Transverse colon (tissue), 4 donors: ENCODE results near the gene SORL1-AS1.

Experiments used
- DNase-seq: peaks from one replicate; pipeline ENCODE4 v3.0.0-alpha.2; 2019
- H3K27ac ChIP-seq, 4 donors: fragments of 200-600 bp; sonication (generic); 2 replicates each; pipeline ENCODE4 v1.5.1; 2016 to 2018; ENCODE audit warnings: inconsistent platforms in 4 of 4
- H3K27me3 ChIP-seq: fragments of 200-600 bp; sonication (generic); 2 replicates; pipeline ENCODE4 v1.5.1; 2017; ENCODE audit warnings: inconsistent platforms
- H3K36me3 ChIP-seq, 4 donors: fragments of 200-600 bp; sonication (generic); 2 replicates each; pipeline ENCODE4 v1.5.1; 2017 to 2019; ENCODE audit warnings: inconsistent platforms in 4 of 4
- H3K4me1 ChIP-seq, 4 donors: fragments of 200-600 bp; sonication (generic); 2 replicates each; pipeline ENCODE4 v1.5.1; 2017 to 2020; ENCODE audit warnings: inconsistent platforms in 4 of 4
- H3K4me3 ChIP-seq, 4 donors: fragments of 200-600 bp; sonication (generic); 1 replicate in 1 of 4; 2 replicates in 3 of 4; pipeline versions ENCODE4 v1.5.1 to v1.6.1; 2017 to 2019; ENCODE audit warnings: inconsistent platforms in 4 of 4
- H3K9me3 ChIP-seq, 2 donors: fragments of 200-600 bp; sonication (generic); 2 replicates each; pipeline ENCODE4 v1.5.1; 2017 to 2019; ENCODE audit warnings: inconsistent platforms in 2 of 2
- CTCF ChIP-seq, 5 experiments: fragments of 200-600 bp in 3 of 5; fragments of 450-650 bp in 2 of 5; sonication (generic) in 3 of 5; IDR thresholded peaks; 1 replicate in 2 of 5; 2 replicates in 3 of 5; pipeline ENCODE4 v1.5.1; 2016 to 2017; ENCODE audit warnings: antibody characterized with exemption in 5 of 5, inconsistent platforms in 3 of 5, mild to moderate bottlenecking in 2 of 5, moderate library complexity in 1 of 5
- EP300 ChIP-seq: sonication (generic); formaldehyde crosslinking; IDR thresholded peaks from one replicate; pipeline ENCODE4 v1.6.1; 2017; ENCODE audit warnings: antibody characterized with exemption, low read depth
- POLR2A ChIP-seq: fragments of 450-650 bp; IDR thresholded peaks from one replicate; pipeline ENCODE4 v1.6.1; 2016; ENCODE audit warnings: antibody characterized with exemption, mild to moderate bottlenecking, moderate library complexity
- POLR2AphosphoS5 ChIP-seq, 3 donors: sonication (generic); formaldehyde crosslinking; IDR thresholded peaks; one replicate each; pipeline ENCODE4 v1.6.1; 2016; ENCODE audit warnings: antibody characterized with exemption in 3 of 3
- WGBS, 2 donors: methylation state at CpG; one replicate each; pipeline ENCODE4 v1.1.5; 2018; ENCODE audit warnings: low coverage in 1 of 2; 5-methylcytosine and 5-hydroxymethylcytosine counted together
- in situ Hi-C, 4 donors: fragments of 200-750 bp; cut with MboI; loops; one replicate each; pipeline versions ENCODE4 v1.15.0 to v1.15.1; 2017; ENCODE audit warnings: low sequenced_read_pairs in 3 of 4, low pct_ligation_motif_present in 1 of 4, low pct_unique_long_range_greater_than_20kb in 1 of 4
- intact Hi-C: fragments of 100-400 bp; cut with DNase I; formaldehyde crosslinking; loops from one replicate; pipeline ENCODE4 v1.15.1; 2023; ENCODE audit warnings: low total_unique reads

The SORL1-AS1 gene

DNA sequence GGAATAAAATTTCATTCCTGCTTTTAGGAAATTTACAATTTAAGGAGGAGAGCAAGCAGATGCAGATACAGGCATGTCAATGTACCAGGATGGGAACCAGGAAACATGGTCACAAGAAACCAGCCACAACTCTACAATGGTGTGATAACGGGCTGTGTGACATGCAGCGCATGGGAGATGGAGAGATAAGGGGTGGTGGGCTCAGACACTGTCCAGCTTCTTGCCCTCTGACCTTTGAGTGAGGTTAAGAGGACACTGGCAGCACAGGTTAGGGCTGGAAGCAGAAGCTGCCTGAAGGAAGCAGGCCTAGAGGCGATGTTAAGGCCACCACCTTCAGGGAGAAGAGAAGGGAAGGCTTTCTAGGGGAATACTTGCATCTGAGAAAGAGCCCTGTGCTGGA, 2.3 kb upstream of the SORL1-AS1 start:
- Histone ChIP-seq H3K36me3 (no peaks in the 10 kb centered on the region), H3K4me3 (no peak overlapping the region), H3K4me1 (peaks cover 6 to 36% (median 13%) of the 10 kb centered on the region in 4 donors), H3K9me3 (no peaks in the 10 kb centered on the region), H3K27me3 (no peaks in the 10 kb centered on the region), H3K27ac (no peak overlapping the region)
- intact Hi-C loops: no loop called here
- in situ Hi-C loops: no loop called here
- WGBS, 2 donors: 90% methylated on average over 3 of the region's 3 CpGs; no CpG with 5 or more reads in 1 of the 2 donors
- TF ChIP-seq EP300 (no peak), POLR2AphosphoS5 (IDR thresholded peaks at IDR 0.05) (no peak), POLR2A (no peak), CTCF (IDR thresholded peaks at IDR 0.05) (no peak)
- DNase-seq: no peak

DNA sequence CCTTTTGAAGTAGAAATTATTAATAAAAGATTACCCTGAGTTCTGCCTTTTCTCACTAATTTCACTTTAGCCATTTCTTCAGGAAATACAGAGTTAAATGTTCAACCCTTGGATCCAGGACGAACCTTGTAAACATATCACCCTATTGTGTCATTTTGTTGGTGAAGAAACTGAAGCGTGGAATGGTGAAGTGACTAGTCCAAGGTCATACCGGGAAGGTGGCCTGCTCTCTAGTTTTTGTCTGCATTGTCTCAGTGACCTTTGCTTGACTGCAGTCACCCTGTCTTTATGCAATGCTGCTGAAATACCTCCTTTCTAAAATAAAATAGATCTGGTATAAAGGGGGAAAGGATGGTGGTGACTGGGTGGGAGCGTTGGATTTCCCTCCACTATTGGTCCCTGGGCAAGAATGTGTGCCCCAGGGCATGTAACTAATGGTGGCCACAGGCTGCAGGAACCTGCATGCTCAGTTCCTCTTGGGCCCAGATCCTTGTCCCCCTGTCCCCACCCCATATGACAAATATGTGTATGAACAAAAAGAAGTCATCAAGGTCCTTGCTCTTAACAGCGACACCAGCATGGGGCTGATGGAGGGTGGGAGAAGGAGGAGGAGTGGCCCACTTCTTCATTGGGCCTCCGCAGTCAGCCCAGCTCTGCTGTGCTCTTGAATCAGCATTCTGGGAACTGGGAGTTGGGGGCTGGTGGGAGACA, 977 bp upstream of the SORL1-AS1 start:
- 51 to 70% methylated on average over 5 to 6 of the region's 6 CpGs for WGBS, 2 donors

GRCh38 chr11:121451986-121452608, 670 bp downstream of the SORL1-AS1 start, which contains the start of gene SORL1:
SORL1 (plus strand) TSS chr11:121452314; CDS start chr11:121452332, 18 bp downstream.
- peak within 1 kb of the TSS; percentile 88 to 92 (median 91) for H3K27ac ChIP-seq
- in situ Hi-C loops (no loop called here), intact Hi-C loops (no loop called here)
- 1% methylated on average over 43 of the region's 89 CpGs; no CpG with 5 or more reads in 1 of the 2 donors for WGBS, 2 donors
- peak; percentile 83 for DNase-seq
- no peaks in the 10 kb centered on the region for H3K9me3 ChIP-seq
- TF ChIP-seq POLR2AphosphoS5 (IDR thresholded peaks at IDR 0.05) (peak in 2 of 3 donors; percentile 72 to 84), POLR2A (peak; percentile 38), EP300 (no peak), CTCF (IDR thresholded peaks at IDR 0.05) (peak; percentile 46 to 75 (median 60))
- H3K36me3 ChIP-seq: no peaks in the 10 kb centered on the region
- H3K4me3 ChIP-seq: peak within 1 kb of the TSS; percentile 23 to 97 (median 88)
- H3K4me1 ChIP-seq: peaks cover 6 to 43% (median 14%) of the 10 kb centered on the region in 4 donors
- no peaks in the 10 kb centered on the region for H3K27me3 ChIP-seq

More for the DNA sequence above, 977 bp upstream of the SORL1-AS1 start:
- Histone ChIP-seq H3K27me3 (no peaks in the 10 kb centered on the region), H3K4me1 (peaks cover 6 to 36% (median 14%) of the 10 kb centered on the region in 4 donors), H3K9me3 (no peaks in the 10 kb centered on the region), H3K27ac (peak overlapping the region in 3 of 4 donors; percentile 88 to 92 (median 92)), H3K4me3 (peak overlapping the region in 3 of 4 donors; percentile 8 to 97 (median 83)), H3K36me3 (no peaks in the 10 kb centered on the region)
- DNase-seq: no peak
- intact Hi-C loops: no loop called here
- in situ Hi-C loops: no loop called here
- TF ChIP-seq EP300 (no peak), POLR2A (no peak), POLR2AphosphoS5 (IDR thresholded peaks at IDR 0.05) (no peak), CTCF (IDR thresholded peaks at IDR 0.05) (no peak)

GRCh38 chr11:121451178-121451985, 1.4 kb downstream of the SORL1-AS1 start:
- peak overlapping the region; percentile 23 to 97 (median 88) for H3K4me3 ChIP-seq
- 18% methylated on average over 22 of the region's 22 CpGs; no CpG with 5 or more reads in 1 of the 2 donors for WGBS, 2 donors
- peaks cover 6 to 43% (median 14%) of the 10 kb centered on the region in 4 donors for H3K4me1 ChIP-seq
- H3K27me3 ChIP-seq: no peaks in the 10 kb centered on the region
- no peaks in the 10 kb centered on the region for H3K36me3 ChIP-seq
- peak; percentile 90 for DNase-seq
- peak overlapping the region; percentile 88 to 92 (median 91) for H3K27ac ChIP-seq
- intact Hi-C loops (no loop called here), in situ Hi-C loops (no loop called here)
- no peaks in the 10 kb centered on the region for H3K9me3 ChIP-seq
- peak; percentile 16 for TF ChIP-seq EP300
- TF ChIP-seq POLR2AphosphoS5 (IDR thresholded peaks at IDR 0.05): peak; percentile 27 to 81 (median 53)
- no peak for TF ChIP-seq CTCF (IDR thresholded peaks at IDR 0.05)
- TF ChIP-seq POLR2A: peak; percentile 59
